GM23338 (cell line): ENCODE data around the gene TPD52L2. TPM values are rescaled to one million over a fixed set of nuclear protein-coding genes. Genes with fewer than 3 reads are reported as not detected.

Experiments
- ATAC-seq: fragments of 200-7000 bp; cut with Tn5 transposase; 3 replicates; pipeline ENCODE4 v1.9.1; 2020
- DNase-seq: peaks from one replicate; pipeline ENCODE4 v3.0.0-alpha.2; 2015; ENCODE audit warnings: low spot score
- H2AFZ ChIP-seq: fragments of 200-600 bp; sonication (generic); 2 replicates; pipeline ENCODE4 v1.8.0; 2016; ENCODE audit warnings: antibody characterized with exemption, mild to moderate bottlenecking, moderate library complexity
- H3F3A ChIP-seq: fragments of 200-600 bp; sonication (generic); replicated peaks from 2 replicates; pipeline ENCODE4 v1.8.0; 2017; ENCODE audit warnings: antibody characterized with exemption, mixed run types, low read depth
- H3K27ac ChIP-seq: fragments of 200-600 bp; sonication (generic); 2 replicates; pipeline ENCODE4 v1.6.1; 2016; ENCODE audit warnings: low read depth
- H3K27me3 ChIP-seq: fragments of 200-600 bp; sonication (generic); 2 replicates; pipeline ENCODE4 v1.8.0; 2016; ENCODE audit warnings: mild to moderate bottlenecking, mixed run types, moderate library complexity; ENCODE audit not compliant: insufficient read depth
- H3K36me3 ChIP-seq: fragments of 200-600 bp; sonication (generic); 2 replicates; pipeline ENCODE4 v1.8.0; 2016; ENCODE audit warnings: mild to moderate bottlenecking; ENCODE audit not compliant: insufficient read depth
- H3K4me1 ChIP-seq: fragments of 200-600 bp; sonication (generic); 2 replicates; pipeline ENCODE4 v1.8.0; 2016; ENCODE audit warnings: mild to moderate bottlenecking, moderate library complexity; ENCODE audit not compliant: insufficient read depth
- H3K4me2 ChIP-seq: fragments of 200-600 bp; sonication (generic); 2 replicates; pipeline ENCODE4 v1.7.1; 2017; ENCODE audit warnings: mixed run types
- H3K4me3 ChIP-seq: fragments of 200-600 bp; sonication (generic); 2 replicates; pipeline ENCODE4 v1.6.1; 2016; ENCODE audit warnings: mixed run types
- H3K79me2 ChIP-seq: fragments of 200-600 bp; sonication (generic); replicated peaks from 2 replicates; pipeline ENCODE4 v1.8.0; 2017; ENCODE audit warnings: mild to moderate bottlenecking; ENCODE audit not compliant: insufficient read depth
- H3K9me2 ChIP-seq: fragments of 200-600 bp; sonication (generic); 2 replicates; pipeline ENCODE4 v1.8.0; 2017; ENCODE audit not compliant: insufficient read depth
- H4K20me1 ChIP-seq: fragments of 200-600 bp; sonication (generic); replicated peaks from 2 replicates; pipeline ENCODE4 v1.8.0; 2017; ENCODE audit warnings: mild to moderate bottlenecking; ENCODE audit not compliant: insufficient read depth
- H3K27ac Mint-ChIP-seq: 2 replicates; pipeline ENCODE4 v1.8.0; 2020; ENCODE audit warnings: inconsistent platforms, mild to moderate bottlenecking, moderate library complexity, mixed read lengths
- H3K27me3 Mint-ChIP-seq: 3 replicates; pipeline ENCODE4 v1.8.0; 2022; ENCODE audit warnings: low read depth, mild to moderate bottlenecking, moderate library complexity, mixed read lengths, inconsistent platforms; ENCODE audit not compliant: insufficient read depth, poor library complexity
- H3K36me3 Mint-ChIP-seq: 3 replicates; pipeline ENCODE4 v1.8.0; 2021; ENCODE audit warnings: low read depth, mild to moderate bottlenecking, inconsistent platforms, moderate library complexity, mixed read lengths
- H3K4me1 Mint-ChIP-seq: 3 replicates; pipeline ENCODE4 v1.8.0; 2020; ENCODE audit warnings: mild to moderate bottlenecking, inconsistent platforms, mixed read lengths
- H3K4me3 Mint-ChIP-seq: 3 replicates; pipeline ENCODE4 v1.8.0; 2021; ENCODE audit warnings: moderate library complexity, mild to moderate bottlenecking, inconsistent platforms, mixed read lengths
- H3K9me3 Mint-ChIP-seq: 3 replicates; pipeline ENCODE4 v1.8.0; 2020; ENCODE audit warnings: moderate library complexity, mild to moderate bottlenecking, inconsistent platforms, mixed read lengths
- CREB1 ChIP-seq: fragments of 250-450 bp; sonication (Bioruptor Pico); IDR thresholded peaks from 2 replicates; pipeline ENCODE4 v1.5.0; 2020; ENCODE audit warnings: low read depth, mild to moderate bottlenecking, moderate library complexity
- EZH2 ChIP-seq: fragments of 200-600 bp; sonication (generic); IDR thresholded peaks from one replicate; pipeline ENCODE4 v1.8.0; 2017; ENCODE audit warnings: antibody characterized with exemption, mild to moderate bottlenecking, low read depth; ENCODE audit not compliant: unreplicated experiment
- EZH2phosphoT487 ChIP-seq: fragments of 200-600 bp; sonication (generic); IDR thresholded peaks from one replicate; pipeline ENCODE4 v1.8.1; 2018; ENCODE audit warnings: antibody characterized with exemption; ENCODE audit not compliant: unreplicated experiment
- JUNB ChIP-seq: IDR thresholded peaks from one replicate; pipeline ENCODE4 v1.6.1; 2016; ENCODE audit warnings: antibody characterized with exemption; ENCODE audit not compliant: unreplicated experiment
- NANOG ChIP-seq: IDR thresholded peaks from 2 replicates; pipeline ENCODE4 v1.6.1; 2016; ENCODE audit warnings: antibody characterized with exemption, borderline replicate concordance
- POLR2AphosphoS5 ChIP-seq: IDR thresholded peaks from 2 replicates; pipeline ENCODE4 v1.6.1; 2016; ENCODE audit warnings: antibody characterized with exemption, low read depth
- STAT1 ChIP-seq: IDR thresholded peaks from one replicate; pipeline ENCODE4 v1.6.1; 2016; ENCODE audit warnings: antibody characterized with exemption; ENCODE audit not compliant: unreplicated experiment
- ZNF114 ChIP-seq: fragments of 250-450 bp; sonication (Bioruptor Pico); IDR thresholded peaks from 2 replicates; pipeline ENCODE4 v1.5.0; 2020; ENCODE audit warnings: mild to moderate bottlenecking, moderate library complexity
- ZNF331 ChIP-seq: fragments of 250-450 bp; sonication (Bioruptor Pico); IDR thresholded peaks from 2 replicates; pipeline ENCODE4 v1.5.0; 2020; ENCODE audit warnings: low read depth, mild to moderate bottlenecking, moderate library complexity
- polyA plus RNA-seq: library from polyadenylated mRNA; unstranded; fragments of >200 nt; fragmentation: Nextera tagmentation; extraction: Ambion mirVana; gene quantifications from 2 replicates; pipeline ENCODE4 v1.2.1, GENCODE V29; 2016
- total RNA-seq: library from RNA; depleted of rRNA; stranded (reverse); fragments of >200 nt; shearing (Covaris generic); gene quantifications from 2 replicates; pipeline ENCODE4 v1.2.3, GENCODE V29; 2014
- TF ChIP-seq, protein P1 (sequence below), 2 experiments: fragments of 200-600 bp in 1 of 2; sonication (generic) in 1 of 2; conservative IDR thresholded peaks; 2 replicates each; pipeline versions ENCODE4 v1.5.1 to v1.6.1; 2016 to 2017; ENCODE audit warnings: antibody characterized with exemption in 2 of 2, low read depth in 2 of 2, mild to moderate bottlenecking in 2 of 2, moderate library complexity in 1 of 2
- TF ChIP-seq, protein P2 (sequence below): IDR thresholded peaks from 2 replicates; pipeline ENCODE4 v1.6.1; 2016; ENCODE audit warnings: antibody characterized with exemption
- TF ChIP-seq, protein P3 (sequence below): IDR thresholded peaks from one replicate; pipeline ENCODE4 v1.6.1; 2018; ENCODE audit warnings: antibody characterized with exemption; ENCODE audit not compliant: unreplicated experiment

TPD52L2 gene
- total and polyA plus RNA-seq, 2 experiments from 2014 or later, result 40.2 to 103 TPM

DNA sequence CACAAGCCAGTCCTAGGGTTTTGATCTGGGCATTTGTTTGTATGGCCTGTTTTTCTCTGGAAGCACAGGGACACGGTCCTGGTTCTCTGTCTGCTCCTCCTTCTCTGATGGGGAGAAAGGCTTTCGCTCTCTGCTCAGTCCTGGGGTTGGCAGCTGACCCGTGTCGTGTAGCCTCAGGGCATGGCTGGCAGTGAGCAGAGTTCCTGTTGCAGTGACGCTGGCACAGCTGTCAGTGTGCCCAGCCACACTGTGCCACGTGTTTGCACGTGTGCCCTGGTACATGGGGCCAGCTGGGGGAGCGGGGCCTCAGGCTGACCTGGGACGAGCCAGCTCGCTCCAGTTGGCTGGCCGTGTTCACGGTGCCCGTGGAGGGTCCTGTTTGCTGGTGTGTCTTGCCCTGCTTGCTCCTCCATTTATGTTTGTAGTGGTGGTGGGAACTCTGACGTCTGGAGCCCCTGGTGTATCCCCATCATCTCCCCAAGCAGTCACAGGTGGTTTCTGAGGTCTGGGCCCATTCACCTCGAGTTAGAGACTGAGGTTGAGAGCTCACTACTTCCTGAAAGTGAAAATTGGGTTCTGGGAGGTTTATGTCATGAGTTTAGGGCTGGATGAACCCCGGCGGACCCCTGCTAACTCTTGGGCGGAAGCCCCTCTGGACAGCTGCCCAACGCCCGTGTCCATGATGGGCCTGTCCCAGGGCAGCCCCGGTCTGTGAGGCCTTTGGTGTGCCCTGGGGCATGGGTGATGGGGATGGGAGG, 19.6 kb downstream of the TPD52L2 start (continued):
- TF ChIP-seq, protein P1, sequence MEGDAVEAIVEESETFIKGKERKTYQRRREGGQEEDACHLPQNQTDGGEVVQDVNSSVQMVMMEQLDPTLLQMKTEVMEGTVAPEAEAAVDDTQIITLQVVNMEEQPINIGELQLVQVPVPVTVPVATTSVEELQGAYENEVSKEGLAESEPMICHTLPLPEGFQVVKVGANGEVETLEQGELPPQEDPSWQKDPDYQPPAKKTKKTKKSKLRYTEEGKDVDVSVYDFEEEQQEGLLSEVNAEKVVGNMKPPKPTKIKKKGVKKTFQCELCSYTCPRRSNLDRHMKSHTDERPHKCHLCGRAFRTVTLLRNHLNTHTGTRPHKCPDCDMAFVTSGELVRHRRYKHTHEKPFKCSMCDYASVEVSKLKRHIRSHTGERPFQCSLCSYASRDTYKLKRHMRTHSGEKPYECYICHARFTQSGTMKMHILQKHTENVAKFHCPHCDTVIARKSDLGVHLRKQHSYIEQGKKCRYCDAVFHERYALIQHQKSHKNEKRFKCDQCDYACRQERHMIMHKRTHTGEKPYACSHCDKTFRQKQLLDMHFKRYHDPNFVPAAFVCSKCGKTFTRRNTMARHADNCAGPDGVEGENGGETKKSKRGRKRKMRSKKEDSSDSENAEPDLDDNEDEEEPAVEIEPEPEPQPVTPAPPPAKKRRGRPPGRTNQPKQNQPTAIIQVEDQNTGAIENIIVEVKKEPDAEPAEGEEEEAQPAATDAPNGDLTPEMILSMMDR (conservative IDR thresholded peaks at IDR 0.05; ENCODE audit: low read depth in 2 of 2), result no peak
- TF ChIP-seq CREB1 (CRISPR knock-in tag), result no peak

DNA sequence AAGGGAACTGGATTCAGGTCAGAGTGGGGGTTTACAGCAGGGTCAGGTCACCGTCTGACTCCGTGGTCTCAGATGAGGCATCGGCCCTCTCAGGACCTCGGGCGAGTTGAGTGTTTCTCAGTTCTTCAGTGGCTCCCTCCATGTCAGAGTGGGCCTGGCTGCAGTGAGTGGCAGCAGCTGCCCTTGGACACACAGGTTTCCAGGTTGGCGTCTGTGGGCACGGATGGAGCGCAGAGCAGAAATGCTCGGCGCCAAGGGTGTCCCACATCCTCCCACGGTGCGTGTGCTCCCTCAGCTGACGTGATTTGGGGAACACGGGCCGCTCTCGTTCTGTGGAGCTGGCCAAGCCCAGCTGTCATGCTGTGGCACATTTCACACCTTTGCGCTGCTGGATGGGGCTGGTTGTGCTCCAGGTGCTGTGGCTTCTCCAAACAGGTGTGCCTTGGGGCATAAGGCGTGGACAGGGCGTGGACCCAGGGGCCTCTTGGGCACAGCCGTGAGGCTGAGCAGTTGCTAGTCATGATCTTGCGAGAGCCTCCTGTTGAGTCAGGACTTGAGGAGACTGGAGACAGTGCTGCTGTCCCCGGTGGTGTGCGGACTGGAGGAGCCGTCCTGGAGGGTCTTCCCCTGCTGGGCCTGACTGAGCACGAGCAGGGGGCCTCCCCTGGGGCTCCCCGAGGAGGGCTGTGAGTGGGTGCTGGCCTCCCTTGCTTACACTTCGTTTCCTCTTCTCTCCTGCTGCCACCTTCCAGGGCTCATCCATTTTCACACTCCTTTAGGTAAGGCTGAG, 20.4 kb downstream of the TPD52L2 start:
- Mint-ChIP-seq H3K27me3 (peaks cover 19% of the 10 kb centered on the region), H3K4me1 (no peaks in the 10 kb centered on the region; the same call in 2 of the 3 replicates), H3K36me3 (peaks cover 49% of the 10 kb centered on the region), H3K4me3 (no peak overlapping the region), H3K9me3 (no peaks in the 10 kb centered on the region), H3K27ac (no peak overlapping the region)
- Histone ChIP-seq H3K27me3 (no peaks in the 10 kb centered on the region), H3K4me1 (no peaks in the 10 kb centered on the region), H4K20me1 (peaks cover 11% of the 10 kb centered on the region), H3K27ac (no peak overlapping the region), H3K9me2 (no peaks in the 10 kb centered on the region), H3F3A (peaks cover 13% of the 10 kb centered on the region; the same call in 1 of the 2 replicates), H3K36me3 (peaks cover 11% of the 10 kb centered on the region; the same call in 1 of the 2 replicates), H2AFZ (no peak overlapping the region), H3K4me2 (no peak overlapping the region), H3K79me2 (peaks cover 8% of the 10 kb centered on the region; the same call in 1 of the 2 replicates), H3K4me3 (no peak overlapping the region)
- ATAC-seq, result no peak
- DNase-seq, result no peak
- TF ChIP-seq EZH2 (no peak), CREB1 (CRISPR knock-in tag) (no peak), ZNF331 (no peak), POLR2AphosphoS5 (no peak), EZH2phosphoT487 (no peak), STAT1 (no peak), JUNB (no peak), ZNF114 (CRISPR knock-in tag) (no peak), NANOG (no peak)
- TF ChIP-seq, protein P2, sequence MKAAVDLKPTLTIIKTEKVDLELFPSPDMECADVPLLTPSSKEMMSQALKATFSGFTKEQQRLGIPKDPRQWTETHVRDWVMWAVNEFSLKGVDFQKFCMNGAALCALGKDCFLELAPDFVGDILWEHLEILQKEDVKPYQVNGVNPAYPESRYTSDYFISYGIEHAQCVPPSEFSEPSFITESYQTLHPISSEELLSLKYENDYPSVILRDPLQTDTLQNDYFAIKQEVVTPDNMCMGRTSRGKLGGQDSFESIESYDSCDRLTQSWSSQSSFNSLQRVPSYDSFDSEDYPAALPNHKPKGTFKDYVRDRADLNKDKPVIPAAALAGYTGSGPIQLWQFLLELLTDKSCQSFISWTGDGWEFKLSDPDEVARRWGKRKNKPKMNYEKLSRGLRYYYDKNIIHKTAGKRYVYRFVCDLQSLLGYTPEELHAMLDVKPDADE, result no peak
- TF ChIP-seq, protein P3, sequence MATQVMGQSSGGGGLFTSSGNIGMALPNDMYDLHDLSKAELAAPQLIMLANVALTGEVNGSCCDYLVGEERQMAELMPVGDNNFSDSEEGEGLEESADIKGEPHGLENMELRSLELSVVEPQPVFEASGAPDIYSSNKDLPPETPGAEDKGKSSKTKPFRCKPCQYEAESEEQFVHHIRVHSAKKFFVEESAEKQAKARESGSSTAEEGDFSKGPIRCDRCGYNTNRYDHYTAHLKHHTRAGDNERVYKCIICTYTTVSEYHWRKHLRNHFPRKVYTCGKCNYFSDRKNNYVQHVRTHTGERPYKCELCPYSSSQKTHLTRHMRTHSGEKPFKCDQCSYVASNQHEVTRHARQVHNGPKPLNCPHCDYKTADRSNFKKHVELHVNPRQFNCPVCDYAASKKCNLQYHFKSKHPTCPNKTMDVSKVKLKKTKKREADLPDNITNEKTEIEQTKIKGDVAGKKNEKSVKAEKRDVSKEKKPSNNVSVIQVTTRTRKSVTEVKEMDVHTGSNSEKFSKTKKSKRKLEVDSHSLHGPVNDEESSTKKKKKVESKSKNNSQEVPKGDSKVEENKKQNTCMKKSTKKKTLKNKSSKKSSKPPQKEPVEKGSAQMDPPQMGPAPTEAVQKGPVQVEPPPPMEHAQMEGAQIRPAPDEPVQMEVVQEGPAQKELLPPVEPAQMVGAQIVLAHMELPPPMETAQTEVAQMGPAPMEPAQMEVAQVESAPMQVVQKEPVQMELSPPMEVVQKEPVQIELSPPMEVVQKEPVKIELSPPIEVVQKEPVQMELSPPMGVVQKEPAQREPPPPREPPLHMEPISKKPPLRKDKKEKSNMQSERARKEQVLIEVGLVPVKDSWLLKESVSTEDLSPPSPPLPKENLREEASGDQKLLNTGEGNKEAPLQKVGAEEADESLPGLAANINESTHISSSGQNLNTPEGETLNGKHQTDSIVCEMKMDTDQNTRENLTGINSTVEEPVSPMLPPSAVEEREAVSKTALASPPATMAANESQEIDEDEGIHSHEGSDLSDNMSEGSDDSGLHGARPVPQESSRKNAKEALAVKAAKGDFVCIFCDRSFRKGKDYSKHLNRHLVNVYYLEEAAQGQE, result no peak
